Tibial nerve (tissue), 4 donors: ENCODE results near the gene DOCK2. TPM values are rescaled to one million over a fixed set of nuclear protein-coding genes. Genes with fewer than 3 reads are reported as not detected.
"Not testable (repeated sequence)": the region's sequence is repeated elsewhere in the genome, so short reads cannot be mapped to it uniquely, and the experiment has no call there.

Experiments used
- DNase-seq, 2 donors: peaks; one replicate each; pipeline ENCODE4 v3.0.0-alpha.2; 2019; ENCODE audit warnings: low spot score in 2 of 2
- H3K27ac ChIP-seq, 4 donors: fragments of 200-600 bp; sonication (generic) in 3 of 4; one replicate each; pipeline ENCODE4 v1.5.1; 2017 to 2019; ENCODE audit warnings: mild to moderate bottlenecking in 1 of 4
- H3K27me3 ChIP-seq, 2 donors: fragments of 200-600 bp; sonication (generic) in 1 of 2; one replicate each; pipeline versions ENCODE4 v1.5.1 to v1.6.0; 2017 to 2019
- H3K36me3 ChIP-seq, 3 donors: fragments of 200-600 bp; sonication (generic); one replicate each; pipeline ENCODE4 v1.5.1; 2018 to 2019
- H3K4me1 ChIP-seq, 4 donors: fragments of 200-600 bp; sonication (generic) in 3 of 4; one replicate each; pipeline ENCODE4 v1.5.1; 2017 to 2019
- H3K4me3 ChIP-seq, 4 donors: fragments of 200-600 bp; sonication (generic) in 3 of 4; one replicate each; pipeline ENCODE4 v1.5.1; 2017 to 2019; ENCODE audit warnings: mild to moderate bottlenecking in 1 of 4, moderate library complexity in 1 of 4
- H3K9me3 ChIP-seq, 4 donors: fragments of 200-600 bp; sonication (generic) in 3 of 4; one replicate each; pipeline ENCODE4 v1.5.1; 2017 to 2019
- CTCF ChIP-seq, 5 experiments: fragments of 200-600 bp in 3 of 5; fragments of 450-650 bp in 2 of 5; sonication (generic) in 3 of 5; IDR thresholded peaks; one replicate each; pipeline ENCODE4 v1.5.1; 2016 to 2019; ENCODE audit warnings: antibody characterized with exemption in 5 of 5, mild to moderate bottlenecking in 3 of 5, moderate library complexity in 2 of 5
- EP300 ChIP-seq, 2 donors: sonication (generic); formaldehyde crosslinking; IDR thresholded peaks; one replicate each; pipeline ENCODE4 v1.6.1; 2017; ENCODE audit warnings: antibody characterized with exemption in 2 of 2, mild to moderate bottlenecking in 1 of 2
- POLR2A ChIP-seq, 2 donors: fragments of 450-650 bp; IDR thresholded peaks; one replicate each; pipeline ENCODE4 v1.6.1; 2017; ENCODE audit warnings: antibody characterized with exemption in 2 of 2, mild to moderate bottlenecking in 2 of 2, moderate library complexity in 2 of 2
- WGBS, 2 donors: methylation state at CpG; one replicate each; pipeline ENCODE4 v1.1.5; 2018; 5-methylcytosine and 5-hydroxymethylcytosine counted together
- total RNA-seq, 4 donors: library from RNA; depleted of rRNA; stranded (reverse); fragments of >200 nt; gene quantifications; one replicate each; pipeline ENCODE4 v1.1.0, GENCODE V29; 2016

Gene DOCK2
- total RNA-seq, 4 donors from 2014 or later = 14.9 to 83.4 (median 23.8) TPM

GRCh38 chr5:169803077-169803981, 166.3 kb downstream of the DOCK2 start:
- Histone ChIP-seq H3K27me3 (no peaks in the 10 kb centered on the region), H3K4me3 (no peak overlapping the region), H3K4me1 (no peaks in the 10 kb centered on the region), H3K27ac (no peak overlapping the region), H3K9me3 (no peaks in the 10 kb centered on the region), H3K36me3 (no peaks in the 10 kb centered on the region)
- no peak for DNase-seq
- no peak for TF ChIP-seq POLR2A (IDR thresholded peaks at IDR 0.05)
- TF ChIP-seq EP300 (IDR thresholded peaks at IDR 0.05) = no peak
- no peak for TF ChIP-seq CTCF (IDR thresholded peaks at IDR 0.05)
- WGBS, 2 donors = 67 to 68% methylated on average over 10 of the region's 10 CpGs

- Histone ChIP-seq H3K27me3 (no peaks in the 10 kb centered on the region), H3K36me3 (no peaks in the 10 kb centered on the region), H3K9me3 (no peaks in the 10 kb centered on the region), H3K27ac (no peak overlapping the region), H3K4me3 (no peak overlapping the region), H3K4me1 (no peaks in the 10 kb centered on the region)
- TF ChIP-seq POLR2A (IDR thresholded peaks at IDR 0.05) (no peak), CTCF (IDR thresholded peaks at IDR 0.05) (no peak), EP300 (IDR thresholded peaks at IDR 0.05) (no peak)
- no peak for DNase-seq
- 69 to 83% methylated on average over 1 of the region's 1 CpG for WGBS, 2 donors
Observed at GRCh38 chr5:169804861-169805260, 167.8 kb downstream of the DOCK2 start.

- Histone ChIP-seq H3K27ac (no peak overlapping the region), H3K4me1 (no peaks in the 10 kb centered on the region), H3K36me3 (no peaks in the 10 kb centered on the region), H3K4me3 (no peak overlapping the region), H3K27me3 (no peaks in the 10 kb centered on the region), H3K9me3 (no peaks in the 10 kb centered on the region)
- no peak for DNase-seq
- WGBS, 2 donors = 28 to 29% methylated on average over 5 of the region's 5 CpGs
- no peak for TF ChIP-seq CTCF (IDR thresholded peaks at IDR 0.05)
- TF ChIP-seq POLR2A (IDR thresholded peaks at IDR 0.05) = no peak
- TF ChIP-seq EP300 (IDR thresholded peaks at IDR 0.05) = no peak
Observed at GRCh38 chr5:169805527-169805934, 168.5 kb downstream of the DOCK2 start.

DNA sequence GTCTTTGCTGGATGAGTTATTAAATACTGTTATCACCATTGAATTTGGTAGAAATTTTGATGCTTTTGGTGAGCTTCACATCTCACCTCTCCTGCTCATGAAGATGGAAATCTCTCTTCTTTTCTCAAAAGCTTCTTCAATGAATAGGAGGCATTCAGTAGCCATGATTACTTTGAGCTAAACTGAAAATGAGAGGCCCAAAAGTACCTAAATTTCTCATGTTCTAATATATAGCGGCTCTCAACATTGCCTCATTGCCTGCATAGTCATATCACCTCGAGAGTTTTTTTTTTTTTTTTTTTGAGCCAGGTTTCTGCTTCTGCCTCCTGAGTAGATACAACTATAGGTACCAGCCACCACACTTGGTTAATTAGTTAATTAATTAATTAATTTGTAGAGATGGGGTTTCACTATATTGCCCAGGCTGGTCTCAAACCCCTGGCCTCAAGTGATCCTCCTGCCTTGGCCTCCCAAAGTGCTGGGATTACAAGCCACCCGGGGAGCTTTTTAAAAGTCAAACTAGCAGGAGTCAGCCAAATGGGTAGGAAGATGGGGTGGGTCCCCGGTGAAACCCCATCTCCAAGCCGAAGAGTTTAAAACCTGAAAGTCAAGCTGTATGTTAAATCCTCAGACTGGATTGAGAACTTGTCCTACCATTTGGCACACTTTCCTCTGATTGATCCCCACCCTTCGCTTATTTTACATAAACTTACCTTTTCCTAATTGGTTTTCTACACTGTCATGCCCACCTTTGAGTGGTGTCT, 169.0 kb downstream of the DOCK2 start:
- H3K27ac ChIP-seq = no peak overlapping the region
- H3K4me1 ChIP-seq = no peaks in the 10 kb centered on the region
- H3K9me3 ChIP-seq = no peaks in the 10 kb centered on the region
- TF ChIP-seq POLR2A (IDR thresholded peaks at IDR 0.05) (no peak), EP300 (IDR thresholded peaks at IDR 0.05) (no peak), CTCF (IDR thresholded peaks at IDR 0.05) (no peak)
- H3K4me3 ChIP-seq = no peak overlapping the region
- H3K27me3 ChIP-seq = no peaks in the 10 kb centered on the region
- no peaks in the 10 kb centered on the region for H3K36me3 ChIP-seq
- DNase-seq = no peak
- 86 to 91% methylated on average over 6 of the region's 6 CpGs for WGBS, 2 donors

- H3K27me3 ChIP-seq = no peaks in the 10 kb centered on the region
- DNase-seq = no peak
- H3K36me3 ChIP-seq = no peaks in the 10 kb centered on the region
- H3K4me3 ChIP-seq = no peak overlapping the region
- no peak for TF ChIP-seq EP300 (IDR thresholded peaks at IDR 0.05)
- no peak for TF ChIP-seq POLR2A (IDR thresholded peaks at IDR 0.05)
- TF ChIP-seq CTCF (IDR thresholded peaks at IDR 0.05) = no peak
- WGBS, 2 donors = 33% methylated on average over 2 of the region's 2 CpGs
- no peaks in the 10 kb centered on the region for H3K9me3 ChIP-seq
- no peaks in the 10 kb centered on the region for H3K4me1 ChIP-seq
- no peak overlapping the region for H3K27ac ChIP-seq
Observed at GRCh38 chr5:169808118-169808581, 171.1 kb downstream of the DOCK2 start.

GRCh38 chr5:169808880-169809279, 171.8 kb downstream of the DOCK2 start:
- H3K36me3 ChIP-seq, DNase-seq, H3K27me3 ChIP-seq, H3K9me3 ChIP-seq, H3K4me1 ChIP-seq, H3K4me3 ChIP-seq, H3K27ac ChIP-seq: not testable (repeated sequence)
- WGBS, 2 donors = 90 to 94% methylated on average over 3 of the region's 3 CpGs
